RKO (cell line): ENCODE results near the gene SBF1.

Source experiments
- DNase-seq: peaks from one replicate; pipeline ENCODE4 v3.0.0-alpha.2; 2016; ENCODE audit warnings: low spot score

The SBF1 gene

DNA sequence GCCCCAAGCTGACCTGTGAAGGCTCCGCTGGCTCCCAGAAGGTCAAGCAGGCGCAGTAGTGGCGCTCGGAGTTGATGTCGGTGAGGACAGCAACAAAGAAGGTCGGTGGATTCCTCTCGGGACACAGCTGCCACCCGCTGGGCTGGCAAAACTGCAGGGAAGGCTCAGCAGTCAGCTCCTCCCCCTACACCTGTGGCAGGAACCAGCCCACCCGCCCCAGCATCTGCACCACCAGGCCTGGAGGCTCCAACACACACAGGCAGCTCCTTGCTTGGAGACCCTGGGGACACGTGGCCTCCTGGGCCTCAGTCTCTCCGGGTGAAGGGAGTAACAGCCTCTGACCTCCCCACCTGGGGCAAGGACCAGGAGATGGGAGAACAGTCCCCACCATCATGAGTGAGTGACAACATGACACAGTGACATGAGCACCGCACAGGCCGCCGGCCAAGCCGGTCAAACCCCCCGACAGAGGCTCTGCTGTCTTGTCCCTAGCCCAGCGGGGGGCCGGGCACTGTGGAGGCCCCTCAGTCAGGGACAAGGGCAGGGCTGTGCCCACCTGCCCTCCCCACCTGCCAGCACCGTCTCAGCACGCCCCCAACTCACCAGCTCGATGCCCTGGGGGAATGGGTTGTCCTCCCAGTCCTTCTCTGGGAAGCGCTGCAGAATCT, 6.9 kb downstream of the SBF1 start:
- no peak for DNase-seq

DNA sequence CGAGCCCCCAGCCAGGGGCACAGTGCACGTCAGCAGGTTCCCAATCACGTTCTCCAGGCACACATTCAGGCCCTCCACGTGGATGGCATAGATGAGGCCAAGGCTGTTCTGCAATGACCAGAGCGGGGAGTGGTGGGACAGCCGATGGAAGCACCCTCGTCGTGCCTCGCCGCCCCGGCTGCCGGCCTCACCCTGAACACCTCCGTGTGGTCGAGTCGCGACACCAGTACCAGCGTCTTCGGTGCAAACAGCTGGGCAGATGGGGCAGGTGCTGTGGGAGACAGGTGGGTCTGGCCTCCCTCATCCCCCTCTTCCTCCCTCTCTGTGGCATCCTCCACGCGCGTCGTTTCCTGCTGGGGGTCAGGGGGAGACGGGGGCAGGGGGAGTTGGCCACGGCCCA, 7.5 kb downstream of the SBF1 start:
- no peak for DNase-seq

DNA sequence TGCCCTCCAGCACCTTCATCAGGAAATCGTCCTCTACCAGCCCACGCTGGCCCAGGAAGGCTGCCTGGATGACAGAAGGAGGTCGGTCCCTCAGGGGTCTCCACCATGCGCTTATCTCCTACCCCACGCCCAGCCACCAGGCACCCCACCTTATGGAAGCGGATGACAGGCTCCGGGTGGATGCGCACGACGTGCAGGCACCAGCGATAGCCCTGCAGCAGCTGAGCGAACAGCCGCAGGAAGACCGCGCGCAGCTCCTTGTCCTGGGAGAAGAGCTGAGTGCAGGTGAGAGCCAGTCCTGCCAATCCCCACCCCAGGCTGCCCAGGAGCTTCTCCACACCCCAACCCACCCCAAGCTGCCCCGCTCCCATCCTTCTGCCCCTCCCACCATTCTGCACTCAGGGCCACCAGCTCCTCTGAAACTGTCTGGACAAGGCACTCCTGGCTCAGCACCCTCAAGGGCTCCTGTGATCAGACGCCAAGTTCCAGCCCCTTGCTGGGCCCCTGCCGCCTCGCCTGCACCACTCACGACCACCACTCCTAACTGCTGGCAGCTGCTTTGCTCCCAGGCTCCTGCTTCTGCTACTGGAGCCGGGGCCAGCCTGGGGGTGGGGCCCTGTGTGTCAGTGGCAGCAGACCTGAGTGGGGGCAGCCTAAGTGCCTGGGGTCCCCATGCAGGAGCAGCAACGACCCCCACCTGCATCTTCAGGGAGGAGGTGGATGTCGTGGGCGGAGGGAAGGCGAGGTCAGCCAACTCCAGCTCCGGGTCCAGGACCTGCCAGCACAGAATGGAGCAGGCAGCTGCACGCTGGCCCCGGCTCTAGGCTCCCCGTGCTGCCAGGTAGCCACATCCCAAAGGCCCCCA, 9.5 kb downstream of the SBF1 start:
- DNase-seq = no peak

DNA sequence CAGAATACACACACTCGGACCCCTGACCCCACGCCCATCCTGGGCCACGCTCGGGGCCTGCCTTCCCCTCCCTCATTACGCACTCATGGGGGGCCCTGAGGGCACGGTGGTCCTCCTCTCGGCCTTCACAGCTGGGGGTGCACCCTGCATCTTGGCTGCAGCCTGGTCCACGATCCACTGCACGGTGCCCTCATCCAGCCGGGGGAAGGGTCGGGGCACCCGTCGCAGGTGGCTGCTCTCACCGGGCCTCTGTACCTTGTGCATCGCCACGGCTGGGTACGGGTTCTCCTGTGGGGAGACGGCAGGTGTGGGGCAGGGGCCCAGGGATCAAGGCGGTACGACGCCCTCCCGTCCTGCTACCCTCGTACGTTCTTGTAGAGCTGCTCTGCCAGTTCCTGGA, 10.4 kb downstream of the SBF1 start:
- DNase-seq = no peak

DNA sequence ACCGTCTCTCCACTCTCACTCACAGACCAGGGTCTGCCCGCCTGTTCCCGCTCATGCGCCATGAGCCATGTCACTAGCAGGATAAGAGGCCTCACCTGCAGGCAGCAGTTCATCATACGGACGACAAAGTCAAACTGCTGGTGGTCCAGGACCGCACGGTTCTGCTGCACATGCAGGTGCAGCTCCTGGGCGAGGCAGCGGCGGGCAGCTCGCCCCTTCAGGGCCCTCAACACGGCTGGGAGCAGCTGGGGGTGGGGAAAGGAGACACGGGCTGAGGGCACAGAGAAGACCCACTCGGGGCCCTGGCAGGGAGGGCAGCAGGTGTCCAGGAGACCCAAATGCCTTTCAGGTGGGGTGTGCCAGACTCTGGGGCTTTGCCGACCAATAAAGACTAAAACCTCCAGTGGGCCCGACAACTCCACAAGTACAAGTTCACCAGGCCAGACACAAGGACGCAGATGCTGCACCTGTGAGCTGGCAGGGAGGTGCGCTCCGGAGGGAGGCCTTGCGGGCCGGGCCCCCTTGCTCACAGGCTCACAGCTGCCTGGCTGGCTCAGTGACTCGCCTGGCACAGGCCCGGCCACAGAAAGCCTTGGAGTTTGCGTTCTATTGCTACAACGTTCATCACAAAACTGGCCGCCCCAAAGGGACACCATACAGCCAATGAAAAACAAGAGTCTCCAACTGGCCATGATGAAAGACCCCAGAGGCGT, 11.5 kb downstream of the SBF1 start:
- DNase-seq = no peak

DNA sequence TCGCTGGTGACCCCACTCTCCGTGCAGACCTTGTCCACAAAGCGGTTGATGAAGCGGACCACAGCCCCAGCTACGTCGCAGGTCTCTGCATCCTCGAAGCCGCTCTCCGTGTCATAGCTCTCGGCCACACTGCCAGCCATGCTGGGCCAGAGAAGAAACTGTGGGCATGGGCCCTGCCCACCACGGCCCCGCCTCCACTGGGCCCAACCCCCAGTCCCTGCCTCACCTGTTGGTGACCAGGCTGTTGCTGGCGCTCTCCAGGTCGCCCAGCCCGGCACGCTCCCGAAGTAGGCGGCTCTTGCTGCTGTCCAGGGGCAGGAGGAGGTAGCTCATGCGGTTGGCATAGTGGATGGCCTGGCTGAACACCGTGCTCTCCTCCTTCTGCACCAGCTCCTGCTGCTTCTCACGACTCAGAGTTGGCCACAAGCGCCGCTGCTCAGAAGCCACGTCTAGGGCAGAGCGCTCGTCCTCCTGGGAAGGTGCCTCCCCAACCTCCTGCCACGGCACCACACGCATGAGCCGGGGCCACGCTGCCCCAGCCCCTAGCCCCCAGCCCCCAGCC, 12.8 kb downstream of the SBF1 start:
- DNase-seq = no peak

DNA sequence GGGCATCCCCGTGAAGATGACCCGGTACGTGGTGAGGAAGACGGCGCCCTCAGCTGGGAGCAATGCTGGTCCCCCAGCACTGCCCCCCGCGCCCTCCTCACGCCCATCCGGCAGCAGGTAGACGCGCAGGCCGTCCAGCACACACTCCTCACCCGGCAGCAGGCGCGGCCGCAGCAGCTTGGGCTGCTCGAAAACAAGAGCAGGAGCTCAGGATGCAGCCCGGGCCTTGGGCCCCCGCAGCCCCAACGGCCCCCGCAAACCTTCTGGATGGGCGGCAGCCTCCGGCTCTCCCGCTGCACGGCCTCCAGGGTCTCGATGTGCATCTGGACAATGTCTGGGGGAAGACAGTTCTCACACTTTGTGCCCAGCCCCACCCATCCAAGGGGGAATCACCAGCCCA, 13.3 kb downstream of the SBF1 start:
- DNase-seq = no peak

DNA sequence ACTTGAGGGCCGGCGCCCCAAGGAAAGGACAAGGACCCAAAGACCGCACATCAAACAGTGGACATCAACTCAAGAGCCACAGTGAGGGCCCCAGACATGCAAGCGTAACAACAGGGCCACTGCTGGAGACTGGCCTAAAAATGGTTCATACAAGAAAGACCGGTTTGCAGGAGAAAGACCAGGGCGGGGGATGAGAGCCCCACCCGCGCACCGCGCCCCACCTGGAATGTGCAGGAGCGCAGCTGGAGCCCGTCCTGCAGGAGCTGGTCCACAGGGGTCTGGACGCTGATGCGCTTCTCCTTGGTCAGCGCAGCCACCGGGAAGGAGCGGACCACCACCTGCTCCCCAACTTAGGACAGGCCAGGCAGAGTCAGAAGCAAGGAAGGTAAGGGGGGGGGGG, 13.9 kb downstream of the SBF1 start:
- DNase-seq = no peak

DNA sequence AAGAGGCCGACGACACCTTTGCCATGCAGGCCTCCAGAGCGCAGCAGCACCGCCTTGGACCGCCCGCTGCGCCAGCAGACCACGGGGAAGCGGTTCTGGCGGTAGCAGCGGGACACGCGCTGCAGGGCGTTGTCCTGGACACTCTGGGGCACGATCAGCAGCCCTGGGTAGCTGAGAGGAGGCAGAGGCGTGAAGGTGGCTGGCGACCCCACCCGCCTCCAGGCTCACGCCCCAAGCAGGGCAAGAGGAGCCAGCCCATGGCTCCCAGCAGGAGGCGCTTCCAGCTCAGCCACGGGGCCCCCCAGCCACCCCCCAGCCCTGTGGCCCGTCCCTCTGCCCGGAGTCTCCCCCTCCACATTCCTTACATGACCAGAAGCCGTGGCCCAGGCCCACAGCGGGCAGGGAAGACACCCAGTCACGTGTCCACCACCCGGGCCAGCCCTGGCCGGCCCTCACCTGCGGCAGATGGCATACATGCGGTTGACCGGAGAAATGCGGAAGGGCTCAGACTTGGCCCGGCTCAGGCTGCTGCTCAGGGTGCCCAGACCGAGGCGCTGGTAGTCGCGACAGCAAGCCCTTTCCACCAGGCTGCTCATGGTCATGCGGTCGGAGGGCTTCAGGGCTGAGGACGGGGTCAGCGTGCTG, 15.2 kb downstream of the SBF1 start:
- no peak for DNase-seq

DNA sequence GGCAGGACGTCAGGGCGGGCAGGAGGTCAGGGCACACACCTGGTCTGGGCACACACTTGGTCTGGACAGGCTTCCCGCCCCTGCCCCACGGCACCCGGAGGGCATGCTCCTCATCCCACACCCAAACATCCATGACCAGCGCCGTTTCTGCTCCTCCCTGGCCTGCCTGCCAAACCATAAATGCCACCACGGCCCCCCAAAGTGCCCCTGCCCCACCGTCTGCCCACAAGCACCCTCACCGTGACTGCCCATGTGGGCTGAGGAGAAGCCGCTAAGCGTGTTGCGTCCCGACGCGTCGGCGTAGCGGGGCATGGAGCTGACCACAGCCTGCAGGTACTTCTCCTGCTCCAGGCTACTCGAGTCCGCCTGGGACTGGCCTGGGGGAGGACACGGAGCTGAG, 15.8 kb downstream of the SBF1 start:
- DNase-seq = no peak

DNA sequence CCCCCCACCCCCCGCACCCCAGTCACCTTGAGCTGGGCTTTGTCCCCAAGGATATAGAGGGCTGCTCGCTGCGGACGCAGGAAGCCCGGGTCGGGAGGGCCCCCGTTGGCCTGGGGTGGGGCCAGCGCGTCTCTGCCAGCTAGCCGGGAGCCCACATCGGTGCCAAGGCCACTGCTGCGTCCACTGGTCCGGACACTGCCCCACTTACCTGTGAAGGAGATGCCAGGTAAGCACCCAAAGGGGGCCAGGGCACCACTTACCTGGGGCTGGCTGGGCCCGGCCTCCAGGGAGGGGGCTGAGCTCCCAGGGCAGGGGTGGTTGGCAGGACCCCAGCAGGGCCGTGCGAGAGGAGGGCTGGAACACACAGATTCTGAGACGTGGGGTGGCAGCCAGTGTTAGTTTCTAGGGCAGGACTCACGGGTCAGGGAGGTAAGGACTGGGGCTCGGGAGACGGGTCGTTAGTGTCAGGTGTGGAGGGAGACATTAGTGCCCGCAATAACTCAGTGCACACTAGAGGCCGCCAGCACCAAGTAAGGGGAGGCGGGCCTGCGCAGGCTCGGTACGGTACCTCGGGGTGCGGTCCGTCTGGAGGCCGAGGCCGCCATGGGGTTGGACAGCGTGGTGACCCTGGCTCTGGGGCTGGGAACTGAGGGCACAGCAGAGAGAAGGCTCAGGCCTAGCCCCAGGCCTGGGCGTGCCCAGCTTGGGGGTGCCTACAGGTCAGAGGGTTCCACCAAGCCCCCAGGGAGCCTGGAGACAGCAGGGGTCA, 18.2 kb downstream of the SBF1 start:
- DNase-seq = no peak

DNA sequence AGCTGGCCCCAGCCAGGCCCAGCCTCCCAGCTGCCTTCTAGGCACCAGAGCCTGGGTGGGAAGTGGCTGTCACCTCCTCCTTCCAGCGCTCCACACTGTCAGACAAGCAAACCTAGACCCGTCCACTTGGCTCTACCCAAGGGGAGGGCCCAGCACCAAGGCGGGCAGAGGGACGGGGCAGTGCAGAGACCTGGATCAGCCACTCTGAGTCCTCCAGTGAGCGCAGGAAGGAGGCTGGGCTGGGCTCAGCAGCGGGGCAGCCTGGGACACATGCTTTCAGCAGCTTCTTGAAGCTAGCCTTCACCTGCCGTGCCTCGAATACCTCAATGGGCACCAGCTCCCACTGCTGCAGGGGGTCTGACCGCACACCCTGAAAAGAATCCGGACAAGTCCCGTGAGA, 18.8 kb downstream of the SBF1 start:
- no peak for DNase-seq

DNA sequence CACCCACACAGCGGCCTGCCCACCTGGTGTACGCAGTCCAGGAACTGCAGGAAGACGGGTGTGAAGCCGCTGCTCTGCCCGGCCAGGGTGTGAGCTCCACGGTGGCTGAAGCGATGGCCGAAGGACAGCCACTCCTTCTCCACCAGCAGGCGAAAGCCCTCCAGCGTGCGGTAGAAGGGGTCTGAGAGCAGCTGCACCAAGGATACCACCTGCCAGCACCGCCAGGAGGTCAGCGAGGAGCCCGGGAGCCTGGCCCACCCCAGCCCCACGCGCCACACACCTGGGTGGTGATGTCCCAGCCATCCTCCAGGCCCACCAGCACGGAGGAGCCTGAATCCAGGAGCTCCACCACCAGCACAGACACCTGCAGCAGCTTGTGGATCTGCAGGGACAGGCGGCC, 19.6 kb downstream of the SBF1 start:
- DNase-seq = no peak

DNA sequence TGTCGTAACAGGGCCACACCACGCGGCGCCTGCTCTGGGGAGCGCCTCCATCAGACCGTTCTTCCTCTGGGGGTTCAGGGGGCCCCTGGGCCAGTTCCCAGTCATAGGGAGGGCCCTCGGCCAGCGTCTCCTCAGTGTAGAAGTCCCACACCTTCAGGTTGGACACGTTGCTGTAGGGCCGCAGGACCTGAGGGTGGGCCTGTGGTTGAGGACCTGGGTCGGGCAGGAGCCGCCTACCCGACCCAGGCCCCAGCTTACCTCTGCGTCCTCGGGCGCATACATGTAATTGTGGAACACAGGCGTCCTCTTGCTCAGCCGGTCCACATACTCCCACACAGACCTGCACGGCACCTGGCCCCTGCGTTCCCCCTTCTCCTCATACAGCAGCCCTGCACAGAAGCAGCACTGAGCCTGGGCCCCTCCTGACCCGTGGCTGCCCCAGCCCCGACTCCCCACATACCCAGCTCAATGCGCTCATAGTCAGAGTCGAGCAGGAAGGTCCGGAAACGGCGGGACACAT, 20.2 kb downstream of the SBF1 start:
- DNase-seq = no peak

DNA sequence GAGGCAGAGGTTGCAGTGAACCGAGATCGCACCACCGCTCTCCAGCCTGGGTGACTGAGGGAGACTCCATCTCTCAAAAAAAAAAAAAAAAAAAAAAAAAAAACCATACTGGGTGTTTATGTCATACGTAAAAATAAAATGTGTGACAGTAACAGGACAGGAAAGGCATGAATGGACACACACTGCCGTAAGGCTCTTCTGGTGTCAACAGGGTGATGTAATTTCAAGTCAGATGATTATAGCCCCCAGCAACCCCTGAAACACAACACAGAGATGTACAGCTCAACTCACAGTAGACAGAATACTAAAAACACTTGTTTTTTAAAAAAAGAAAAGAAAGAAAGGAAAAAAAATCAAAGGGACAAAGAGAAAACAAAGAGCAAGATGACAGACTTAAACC, 22.2 kb downstream of the SBF1 start:
- DNase-seq = no peak

DNA sequence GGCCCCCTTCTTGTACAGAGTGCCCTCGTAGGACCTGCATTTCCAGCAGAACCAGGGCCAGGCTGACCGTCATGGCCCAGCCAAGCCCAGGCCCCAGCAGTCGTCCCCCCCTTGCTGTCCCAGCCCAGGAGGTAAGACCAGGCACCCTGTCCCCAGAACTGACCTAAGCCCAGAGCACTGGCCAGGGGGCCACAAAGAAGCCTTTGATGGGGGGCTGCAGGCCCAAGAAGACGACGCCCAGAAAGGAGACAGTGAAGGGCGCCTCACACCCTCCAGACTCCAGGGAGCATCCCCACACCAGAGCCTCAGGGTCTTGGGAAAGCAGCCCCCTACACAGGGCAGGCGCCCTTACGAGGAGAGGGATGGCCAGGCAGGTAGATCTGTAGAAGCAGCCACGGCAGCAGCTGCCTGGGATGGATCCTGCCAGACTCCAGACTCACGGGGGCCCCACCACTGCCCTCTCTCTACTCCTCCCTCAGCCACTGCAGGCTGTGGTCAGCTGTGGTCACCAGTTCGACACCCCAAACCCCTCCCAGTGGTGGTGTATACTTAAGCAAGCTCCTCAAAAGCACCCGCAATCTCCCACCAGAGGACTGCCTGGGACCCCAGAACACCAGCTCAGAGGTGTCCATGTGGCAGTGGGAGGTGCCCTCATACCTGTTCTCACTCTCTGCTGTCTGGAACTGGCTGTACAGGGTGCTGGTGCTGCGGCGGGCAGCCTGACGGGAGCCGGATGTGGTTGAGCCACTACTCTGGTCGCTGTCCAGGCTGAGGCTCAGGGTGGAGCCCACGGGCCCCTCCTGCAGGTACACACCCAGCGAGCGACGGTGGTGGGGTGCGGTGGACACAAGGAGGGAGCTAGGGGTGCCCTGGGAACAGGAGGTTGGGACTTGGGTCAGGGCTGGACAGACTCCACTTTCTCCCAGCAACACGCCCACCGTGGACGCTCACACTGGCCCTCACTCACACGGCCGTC, 27.0 kb downstream of the SBF1 start:
- DNase-seq = no peak

DNA sequence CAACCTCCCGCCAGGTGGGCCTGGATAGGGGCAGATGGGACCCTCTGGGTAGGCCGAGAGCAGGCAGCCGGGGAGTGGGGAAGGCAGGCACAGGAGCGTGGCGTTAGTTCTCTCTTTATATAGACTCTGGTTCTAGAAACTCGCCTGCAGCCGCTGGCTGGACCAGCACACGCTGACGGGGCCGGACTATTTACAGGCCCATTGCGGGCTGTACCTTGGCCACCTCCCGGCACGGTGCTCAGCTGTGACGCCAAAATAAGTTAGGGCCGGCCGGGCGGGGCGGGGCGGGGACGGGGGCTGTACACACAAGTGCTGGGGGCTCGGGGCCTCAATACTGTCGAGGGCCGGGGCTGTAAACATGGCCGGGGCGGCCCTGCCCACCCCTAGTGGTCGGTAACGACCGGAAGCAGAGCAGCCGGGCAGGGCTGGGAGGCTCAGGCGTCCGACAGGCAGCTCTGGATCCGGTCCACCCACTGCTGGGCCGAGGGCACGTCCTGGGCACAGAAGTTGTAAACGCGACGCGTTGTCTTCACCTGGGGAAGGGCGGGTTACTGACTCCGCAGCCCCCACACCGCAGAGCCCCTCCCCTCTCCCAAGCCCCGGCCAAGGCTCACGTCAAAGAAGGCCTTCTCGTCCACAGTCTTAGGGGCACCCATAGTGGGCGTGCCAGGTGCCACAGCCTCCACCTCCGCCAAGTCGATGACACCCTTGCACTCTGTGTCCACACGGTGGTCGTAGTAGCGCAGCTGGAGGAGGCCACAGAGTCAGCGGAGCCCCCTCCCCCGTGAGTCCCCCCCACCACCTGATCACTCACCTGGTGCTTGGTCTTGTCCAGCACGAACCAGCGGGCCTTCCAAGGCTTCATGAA, 27.9 kb downstream of the SBF1 start:
- DNase-seq = no peak

DNA sequence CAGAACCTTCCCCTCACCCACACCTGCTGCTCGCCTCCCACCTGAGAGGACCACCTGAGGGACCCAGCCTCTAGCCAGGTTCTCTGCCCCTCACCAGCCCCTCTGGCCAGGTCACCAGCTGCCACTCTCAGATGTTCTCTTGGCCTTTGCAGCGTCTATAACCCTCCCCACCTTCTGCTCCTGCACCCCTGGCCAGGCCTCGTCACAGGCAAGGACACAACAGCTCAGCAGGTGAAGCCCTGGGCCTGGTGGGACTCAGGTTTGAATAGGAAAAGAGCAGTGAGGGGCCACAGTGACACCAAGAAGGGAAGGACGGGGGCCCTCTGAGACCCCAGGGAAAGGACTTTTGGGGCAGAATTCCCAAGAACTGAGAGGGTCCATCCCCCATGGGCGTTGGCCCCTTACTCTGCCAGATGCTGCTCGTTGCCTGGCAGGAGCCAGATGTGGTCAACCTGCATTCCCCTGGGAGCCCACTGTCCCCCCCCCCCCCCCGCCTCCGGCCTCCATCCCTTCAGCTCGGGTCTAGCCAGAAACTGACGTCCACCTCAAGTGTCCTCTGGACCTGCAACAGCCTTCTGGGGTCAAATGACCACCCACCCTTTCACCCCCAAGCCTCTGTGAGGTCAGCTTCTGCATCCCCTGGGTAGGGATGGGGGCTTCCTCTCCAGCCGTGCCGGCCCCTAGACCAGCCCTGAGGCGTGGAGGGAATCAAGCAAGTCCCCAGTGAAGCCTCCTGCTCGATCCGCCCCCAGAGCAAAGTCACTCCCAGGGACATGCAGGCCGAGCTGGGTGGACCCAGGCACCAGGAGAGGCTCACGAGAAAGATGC, 28.7 kb downstream of the SBF1 start:
- no peak for DNase-seq
